H1 (cell line): ENCODE measurements around the gene HELZ2. TPM values are rescaled to one million over a fixed set of nuclear protein-coding genes. Genes with fewer than 3 reads are reported as not detected.

Experiments
- CTCF ChIA-PET: fragments of 300-600 bp; sonication (Branson Sonifier 250); formaldehyde crosslinking; loops from one replicate; lab custom pipeline; 2021; ENCODE audit not compliant: partially characterized antibody; lab: Charles Lee
- POLR2A ChIA-PET: fragments of 300-600 bp; sonication (Branson Sonifier 250); formaldehyde crosslinking; loops from one replicate; lab custom pipeline; 2021; ENCODE audit warnings: inconsistent platforms; ENCODE audit not compliant: partially characterized antibody; lab: Charles Lee
- DNase-seq, 2 experiments: peaks; one replicate each; pipeline versions ENCODE4 v3.0.0 to v3.0.0-alpha.2; 2010 to 2022; ENCODE audit warnings: low spot score in 2 of 2, low read depth in 1 of 2, mixed read lengths in 1 of 2
- FAIRE-seq: peaks from 2 replicates; lab custom pipeline; 2011; peaks lifted over from hg19 to GRCh38; lab: Jason Lieb, UNC
- H2AFZ ChIP-seq: 2 replicates; pipeline ENCODE4 v1.8.1; 2012; ENCODE audit warnings: low read length, inconsistent platforms
- H2AK5ac ChIP-seq: 2 replicates; pipeline ENCODE4 v1.6.1; 2013; ENCODE audit warnings: low read depth, low read length
- H2BK120ac ChIP-seq: replicated peaks from 2 replicates; pipeline ENCODE3; 2013; ENCODE audit warnings: low read depth, low read length, inconsistent platforms
- H2BK12ac ChIP-seq: 2 replicates; pipeline ENCODE4 v1.6.1; 2013; ENCODE audit warnings: low read depth, low read length
- H2BK15ac ChIP-seq: 2 replicates; pipeline ENCODE4 v1.6.1; 2013; ENCODE audit warnings: low read length
- H2BK20ac ChIP-seq: 2 replicates; pipeline ENCODE4 v1.6.1; 2013; ENCODE audit warnings: low read length
- H2BK5ac ChIP-seq: 2 replicates; pipeline ENCODE4 v1.6.1; 2013; ENCODE audit warnings: low read depth, low read length
- H3K14ac ChIP-seq: 2 replicates; pipeline ENCODE4 v1.6.1; 2013; ENCODE audit warnings: inconsistent platforms; ENCODE audit not compliant: insufficient read length
- H3K18ac ChIP-seq: 2 replicates; pipeline ENCODE4 v1.6.1; 2013; ENCODE audit warnings: low read length; ENCODE audit errors: extremely low read depth
- H3K23ac ChIP-seq: 2 replicates; pipeline ENCODE4 v1.6.1; 2013; ENCODE audit warnings: inconsistent platforms; ENCODE audit not compliant: insufficient read length
- H3K23me2 ChIP-seq: 2 replicates; pipeline ENCODE4 v1.6.1; 2013; ENCODE audit warnings: low read depth, low read length
- H3K27ac ChIP-seq: 2 replicates; pipeline ENCODE4 v1.6.1; 2011; ENCODE audit warnings: low read depth, low read length, inconsistent platforms
- H3K27me3 ChIP-seq, 4 experiments: replicated peaks in 1 of 4; 1 replicate in 1 of 4; 2 replicates in 3 of 4; pipeline versions ENCODE4 v1.6.1 to v1.8.1; 2011 to 2013; ENCODE audit warnings: low read length in 3 of 4, mild to moderate bottlenecking in 3 of 4, inconsistent platforms in 2 of 4, mixed read lengths in 2 of 4, moderate library complexity in 1 of 4; ENCODE audit not compliant: control insufficient read depth in 3 of 4, insufficient read depth in 3 of 4; ENCODE audit errors: extremely low read depth in 1 of 4
- H3K36me3 ChIP-seq, 4 experiments: 2 replicates each; pipeline versions ENCODE4 v1.6.1 to v1.8.1; 2011 to 2013; ENCODE audit warnings: mild to moderate bottlenecking in 4 of 4, low read length in 3 of 4, moderate library complexity in 2 of 4, control low read depth in 1 of 4, inconsistent platforms in 1 of 4; ENCODE audit not compliant: insufficient read depth in 4 of 4, control insufficient read depth in 2 of 4
- H3K4ac ChIP-seq: replicated peaks from 2 replicates; pipeline ENCODE3; 2013; ENCODE audit warnings: low read length, low read depth, mixed read lengths, inconsistent platforms; ENCODE audit not compliant: insufficient read length
- H3K4me1 ChIP-seq, 4 experiments: replicated peaks in 1 of 4; 1 replicate in 1 of 4; 2 replicates in 3 of 4; pipeline versions ENCODE4 v1.6.1 to v1.8.1; 2011 to 2013; ENCODE audit warnings: low read length in 3 of 4, inconsistent platforms in 2 of 4, mixed read lengths in 1 of 4; ENCODE audit not compliant: insufficient read depth in 4 of 4, control insufficient read depth in 3 of 4
- H3K4me2 ChIP-seq, 2 experiments: 2 replicates each; pipeline versions ENCODE4 v1.6.1 to v1.8.1; 2011 to 2013; ENCODE audit warnings: low read depth in 2 of 2, low read length in 2 of 2, control low read depth in 1 of 2, inconsistent platforms in 1 of 2, mild to moderate bottlenecking in 1 of 2; ENCODE audit not compliant: insufficient read depth in 1 of 2
- H3K4me3 ChIP-seq, 4 experiments: fragments of 200-600, 300-600 bp in 1 of 4; sonication (generic), shearing (Covaris generic), sonication (Bioruptor Twin) in 1 of 4; 2 replicates each; pipeline versions ENCODE4 v1.5.1 to v1.8.1; 2011 to 2016; ENCODE audit warnings: low read length in 4 of 4, low read depth in 3 of 4, control low read depth in 2 of 4, inconsistent platforms in 2 of 4, mild to moderate bottlenecking in 2 of 4, mixed read lengths in 1 of 4, moderate library complexity in 1 of 4; ENCODE audit not compliant: insufficient read depth in 2 of 4; ENCODE audit errors: extremely low read depth in 1 of 4
- H3K56ac ChIP-seq: replicated peaks from 2 replicates; pipeline ENCODE3; 2013; ENCODE audit warnings: low read depth, mild to moderate bottlenecking, mixed read lengths, low read length, inconsistent platforms; ENCODE audit not compliant: insufficient read length
- H3K79me1 ChIP-seq: 2 replicates; pipeline ENCODE4 v1.6.1; 2013; ENCODE audit warnings: low read depth, low read length, control low read depth
- H3K79me2 ChIP-seq, 2 experiments: 2 replicates each; pipeline versions ENCODE4 v1.6.1 to v1.8.1; 2012 to 2013; ENCODE audit warnings: low read length in 2 of 2, mild to moderate bottlenecking in 2 of 2, inconsistent platforms in 1 of 2; ENCODE audit not compliant: insufficient read depth in 2 of 2, control insufficient read depth in 1 of 2
- H3K9ac ChIP-seq, 4 experiments: replicated peaks in 1 of 4; 1 replicate in 1 of 4; 2 replicates in 3 of 4; pipeline versions ENCODE4 v1.6.1 to v1.8.1; 2011 to 2013; ENCODE audit warnings: low read depth in 3 of 4, low read length in 3 of 4, control low read depth in 2 of 4, mild to moderate bottlenecking in 2 of 4, moderate library complexity in 2 of 4, inconsistent platforms in 1 of 4; ENCODE audit errors: extremely low read depth in 1 of 4
- H3K9me3 ChIP-seq, 2 experiments: 2 replicates each; pipeline versions ENCODE4 v1.6.1 to v1.8.1; 2012 to 2013; ENCODE audit warnings: mild to moderate bottlenecking in 2 of 2, moderate library complexity in 2 of 2, control low read depth in 1 of 2, inconsistent platforms in 1 of 2, low read depth in 1 of 2, low read length in 1 of 2, mixed read lengths in 1 of 2; ENCODE audit not compliant: insufficient read depth in 2 of 2
- H4K20me1 ChIP-seq, 2 experiments: replicated peaks in 1 of 2; 2 replicates each; pipeline versions ENCODE3 to v1.8.1; 2011 to 2013; ENCODE audit warnings: inconsistent platforms in 2 of 2, low read length in 2 of 2, mild to moderate bottlenecking in 1 of 2; ENCODE audit not compliant: insufficient read depth in 2 of 2, control insufficient read depth in 1 of 2
- H4K5ac ChIP-seq: 2 replicates; pipeline ENCODE4 v1.6.1; 2013; ENCODE audit warnings: low read length, low read depth, mixed read lengths, inconsistent platforms; ENCODE audit not compliant: insufficient read length
- H4K8ac ChIP-seq: 2 replicates; pipeline ENCODE4 v1.8.0; 2013; ENCODE audit warnings: mild to moderate bottlenecking, moderate library complexity, low read length, inconsistent platforms; ENCODE audit not compliant: insufficient read depth; ENCODE audit errors: extremely low read depth
- H4K91ac ChIP-seq: replicated peaks from 2 replicates; pipeline ENCODE3; 2013; ENCODE audit warnings: low read length, mixed read lengths, inconsistent platforms; ENCODE audit not compliant: insufficient read length
- CEBPB ChIP-seq: IDR thresholded peaks from 2 replicates; pipeline ENCODE4 v1.6.1; 2012; ENCODE audit warnings: low read depth, low read length
- CHD1 ChIP-seq: IDR thresholded peaks from 2 replicates; pipeline ENCODE4 v1.6.1; 2012; ENCODE audit warnings: low read depth, low read length, improper control_type of control experiment
- EP300 ChIP-seq, 2 experiments: IDR thresholded peaks; 1 replicate in 1 of 2; 2 replicates in 1 of 2; pipeline ENCODE4 v1.6.1; 2011 to 2012; ENCODE audit warnings: low read depth in 2 of 2, low read length in 2 of 2, mild to moderate bottlenecking in 2 of 2, borderline replicate concordance in 1 of 2, inconsistent platforms in 1 of 2, moderate library complexity in 1 of 2
- GABPA ChIP-seq: IDR thresholded peaks from 2 replicates; pipeline ENCODE4 v1.6.1; 2011; ENCODE audit warnings: mild to moderate bottlenecking, low read length, moderate library complexity, borderline replicate concordance; ENCODE audit not compliant: insufficient read depth
- JUN ChIP-seq: IDR thresholded peaks from 2 replicates; pipeline ENCODE4 v1.6.1; 2011; ENCODE audit warnings: low read depth, mild to moderate bottlenecking, improper control_type of control experiment, low read length
- NANOG ChIP-seq: IDR thresholded peaks from 2 replicates; pipeline ENCODE4 v1.6.1; 2011; ENCODE audit warnings: low read length, low read depth, mild to moderate bottlenecking, inconsistent platforms; ENCODE audit not compliant: insufficient read depth, poor library complexity, severe bottlenecking
- NRF1 ChIP-seq: IDR thresholded peaks from 2 replicates; pipeline ENCODE4 v1.6.1; 2011; ENCODE audit warnings: mild to moderate bottlenecking, low read depth, low read length, improper control_type of control experiment
- POLR2AphosphoS5 ChIP-seq: IDR thresholded peaks from 2 replicates; pipeline ENCODE4 v1.6.1; 2011; ENCODE audit warnings: low read depth, low read length
- RAD21 ChIP-seq, 2 experiments: IDR thresholded peaks in 1 of 2; conservative IDR thresholded peaks in 1 of 2; 2 replicates each; pipeline ENCODE4 v1.6.1; 2011; ENCODE audit warnings: low read depth in 2 of 2, low read length in 2 of 2, improper control_type of control experiment in 1 of 2, inconsistent platforms in 1 of 2, mild to moderate bottlenecking in 1 of 2, moderate library complexity in 1 of 2
- RFX5 ChIP-seq: IDR thresholded peaks from 2 replicates; pipeline ENCODE4 v1.6.1; 2011; ENCODE audit warnings: low read depth, low read length, improper control_type of control experiment, borderline replicate concordance
- SAP30 ChIP-seq: fragments of 300-600 bp; sonication (generic); IDR thresholded peaks from 2 replicates; pipeline ENCODE4 v1.7.1; 2012; ENCODE audit warnings: low read length, moderate library complexity, mild to moderate bottlenecking, inconsistent platforms; ENCODE audit not compliant: insufficient read depth, insufficient replicate concordance
- SP1 ChIP-seq: IDR thresholded peaks from 2 replicates; pipeline ENCODE4 v1.6.1; 2011; ENCODE audit warnings: low read depth, low read length
- SP4 ChIP-seq: IDR thresholded peaks from 2 replicates; pipeline ENCODE4 v1.6.1; 2012; ENCODE audit warnings: low read length, inconsistent platforms
- SRF ChIP-seq: IDR thresholded peaks from 2 replicates; pipeline ENCODE4 v1.6.1; 2011; ENCODE audit warnings: mild to moderate bottlenecking, low read depth, low read length, moderate library complexity
- SUZ12 ChIP-seq: fragments of 200-600 bp; sonication (generic); IDR thresholded peaks from 2 replicates; pipeline ENCODE4 v1.6.1; 2012; ENCODE audit warnings: mild to moderate bottlenecking, inconsistent platforms, low read length, moderate library complexity, mixed read lengths
- WGBS, 2 experiments: shearing (Covaris generic) in 1 of 2; methylation state at CpG; one replicate each; pipeline versions ENCODE4 v1.1.6 to v1.1.7; 2013 to 2015; ENCODE audit warnings: low lambda C conversion rate in 2 of 2, mixed read lengths in 2 of 2, inconsistent platforms in 1 of 2, low coverage in 1 of 2, missing lambda C conversion rate in 1 of 2; ENCODE audit not compliant: insufficient replicate concordance in 2 of 2, insufficient coverage in 1 of 2, insufficient read length in 1 of 2; ENCODE audit errors: extremely low coverage in 1 of 2, missing lambda C conversion rate in 1 of 2; 5-methylcytosine and 5-hydroxymethylcytosine counted together
- polyA plus RNA-seq, 7 experiments: library from polyadenylated mRNA; depleted of rRNA in 3 of 7; stranded (reverse) in 5 of 7; unstranded in 2 of 7; fragments of >200 nt in 5 of 7; fragments of 200-250 nt in 2 of 7; gene quantifications; 1 replicate in 5 of 7; 2 replicates in 1 of 7; 4 replicates in 1 of 7; pipeline versions ENCODE4 v1.2.1 to v1.2.3, GENCODE V29; 2011 to 2013; ENCODE audit warnings: missing spikeins in 2 of 7, mixed read lengths in 2 of 7
- total RNA-seq: library from RNA; stranded (reverse); fragmentation: NEBNext Ultra II Directional; extraction: Animal tissue kit (Norgen Biotek cat#: 25700); gene quantifications from 2 replicates; pipeline ENCODE4 v1.2.1, GENCODE V29; 2021

HELZ2 gene
- total and polyA plus RNA-seq, 2 of the 8 experiments (the other 6 are each of a cell fraction or from before 2014, with no cell fraction given) = 7.9 to 17.5 TPM

- Histone ChIP-seq H3K23ac (no peak overlapping the region), H3K4me2 (no peak overlapping the region), H3K14ac (no peak overlapping the region), H3K4ac (no peak overlapping the region), H3K9ac (no peak overlapping the region), H3K27me3 (no peaks in the 10 kb centered on the region), H2BK20ac (no peak overlapping the region), H2BK5ac (no peak overlapping the region), H2AK5ac (no peak overlapping the region), H2AFZ (no peak overlapping the region), H3K56ac (no peak overlapping the region), H4K20me1 (no peaks in the 10 kb centered on the region), H3K9me3 (no peaks in the 10 kb centered on the region), H3K18ac (no peak overlapping the region), H3K79me2 (peaks cover 0 to 8% of the 10 kb centered on the region in 2 experiments; a peak in 1 of 4 replicates), H4K91ac (no peak overlapping the region), H3K4me1 (no peaks in the 10 kb centered on the region), H2BK12ac (no peak overlapping the region), H3K23me2 (no peaks in the 10 kb centered on the region), H3K27ac (no peak overlapping the region), H2BK15ac (no peak overlapping the region), H4K5ac (no peak overlapping the region), H2BK120ac (no peak overlapping the region), H4K8ac (no peak overlapping the region), H3K4me3 (no peak overlapping the region), H3K79me1 (0 out of 2 replicates have a peak, but pooled peaks cover 2% of the 10 kb centered on the region), H3K36me3 (peaks cover 8 to 11% (median 8%) of the 10 kb centered on the region in 4 experiments; a peak in 6 of 8 replicates)
- DNase-seq (no peak), FAIRE-seq (no peak)
- 94% methylated on average over 9 of the region's 9 CpGs; no CpG with 5 or more reads in 1 of the 2 experiments for WGBS, 2 experiments
- CTCF ChIA-PET = no interaction called here
- POLR2A ChIA-PET = no interaction called here
- TF ChIP-seq SAP30 = no peak
- TF ChIP-seq JUN = no peak
- no peak for TF ChIP-seq SUZ12
- TF ChIP-seq GABPA = no peak
- TF ChIP-seq RAD21 (IDR thresholded peaks at IDR 0.05 in 1 of 2, conservative IDR thresholded peaks at IDR 0.05 in 1 of 2; ENCODE audit: low read depth in 2 of 2, low read length in 2 of 2) = no peak
- no peak for TF ChIP-seq SP1
- no peak for TF ChIP-seq RFX5
- TF ChIP-seq CEBPB = no peak
- TF ChIP-seq NRF1 = no peak
- no peak for TF ChIP-seq SP4
- no peak for TF ChIP-seq SRF
- TF ChIP-seq NANOG = no peak
- TF ChIP-seq POLR2AphosphoS5 = no peak
- TF ChIP-seq CHD1 = no peak
- no peak for TF ChIP-seq EP300 (IDR thresholded peaks at IDR 0.05; ENCODE audit: borderline replicate concordance in 1 of 2, low read depth in 2 of 2, low read length in 2 of 2)
These were observed 32.6 kb upstream of the HELZ2 start for GRCh38 chr20:63606686-63607085.
